HT-29 (cell line): ENCODE results near the gene RPL7A. TPM values are rescaled to one million over a fixed set of nuclear protein-coding genes. Genes with fewer than 3 reads are reported as not detected.

Source experiments
- DNase-seq: peaks from one replicate; pipeline ENCODE4 v3.0.0-alpha.2; 2015; ENCODE audit warnings: low spot score
- total RNA-seq: library from RNA; depleted of rRNA; stranded (reverse); fragments of >200 nt; shearing (Covaris generic); gene quantifications from 2 replicates; pipeline ENCODE4 v1.2.3, GENCODE V29; 2014

RPL7A gene
- total RNA-seq, 1 experiment from 2014 or later = 2,195 TPM

DNA sequence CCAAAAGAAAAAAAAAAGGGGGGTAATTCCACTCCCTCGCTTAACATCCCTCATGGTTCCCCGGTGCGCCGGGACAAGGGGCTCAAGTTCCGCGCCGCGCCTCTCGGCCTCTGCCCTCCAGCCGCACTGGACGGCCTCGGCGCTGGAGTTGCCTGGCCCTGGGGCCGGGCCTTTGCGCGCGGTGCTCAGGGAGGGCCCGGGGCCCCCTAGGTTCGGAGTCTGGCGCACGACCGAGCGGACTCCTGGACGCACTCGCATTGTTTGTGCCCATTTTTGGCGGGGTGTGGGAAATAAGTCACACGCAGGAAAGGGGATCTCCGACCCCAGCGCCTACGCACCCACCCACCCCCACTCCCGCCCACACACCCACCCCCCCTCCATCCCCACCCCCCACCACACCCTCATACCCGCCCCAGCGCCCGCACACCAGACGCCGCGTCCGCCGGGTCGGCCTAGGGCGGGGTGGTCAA, 468 bp upstream of the RPL7A start:
- peak; percentile 42 for DNase-seq

DNA sequence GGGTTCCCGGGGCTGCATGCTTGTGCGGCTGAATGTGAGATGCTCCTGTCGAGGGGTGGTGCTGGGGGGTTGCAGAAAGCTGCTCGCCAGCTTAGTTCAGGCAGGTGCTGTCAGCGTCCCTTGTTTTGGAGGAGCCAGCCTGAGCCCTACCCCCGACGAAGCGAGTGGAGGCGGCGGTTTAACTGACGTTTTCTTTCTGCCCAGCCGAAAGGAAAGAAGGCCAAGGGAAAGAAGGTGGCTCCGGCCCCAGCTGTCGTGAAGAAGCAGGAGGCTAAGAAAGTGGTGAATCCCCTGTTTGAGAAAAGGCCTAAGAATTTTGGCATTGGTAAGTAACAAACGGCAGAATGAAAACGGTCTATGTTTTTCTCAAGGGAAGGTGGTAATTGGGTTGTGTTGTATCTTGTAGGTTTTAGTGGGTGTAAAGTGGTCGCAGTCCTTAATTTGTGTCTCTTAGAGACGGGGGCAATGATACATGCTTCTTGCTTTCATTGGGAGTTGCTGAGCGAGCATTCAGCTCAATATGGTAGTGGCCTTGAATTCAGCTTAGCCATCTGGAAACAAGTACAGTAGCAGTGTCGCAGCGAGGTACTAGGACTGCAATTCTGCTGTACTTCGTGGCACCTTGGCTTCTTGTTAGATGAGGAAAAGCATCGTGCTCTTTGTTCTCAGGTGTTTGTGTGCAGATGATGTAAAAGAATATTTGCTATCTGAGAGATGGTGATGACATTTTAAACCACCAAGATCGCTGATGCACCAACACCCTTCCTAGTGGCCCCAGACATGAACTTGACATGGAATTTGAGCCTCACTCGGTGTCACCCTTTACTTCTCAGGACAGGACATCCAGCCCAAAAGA, 928 bp downstream of the RPL7A start:
- DNase-seq = no peak

- no peak for DNase-seq
Observed at GRCh38 chr9:133349965-133350616, 2.1 kb downstream of the RPL7A start.

GRCh38 chr9:133351526-133351907, 3.5 kb downstream of the RPL7A start:
- no peak for DNase-seq

DNA sequence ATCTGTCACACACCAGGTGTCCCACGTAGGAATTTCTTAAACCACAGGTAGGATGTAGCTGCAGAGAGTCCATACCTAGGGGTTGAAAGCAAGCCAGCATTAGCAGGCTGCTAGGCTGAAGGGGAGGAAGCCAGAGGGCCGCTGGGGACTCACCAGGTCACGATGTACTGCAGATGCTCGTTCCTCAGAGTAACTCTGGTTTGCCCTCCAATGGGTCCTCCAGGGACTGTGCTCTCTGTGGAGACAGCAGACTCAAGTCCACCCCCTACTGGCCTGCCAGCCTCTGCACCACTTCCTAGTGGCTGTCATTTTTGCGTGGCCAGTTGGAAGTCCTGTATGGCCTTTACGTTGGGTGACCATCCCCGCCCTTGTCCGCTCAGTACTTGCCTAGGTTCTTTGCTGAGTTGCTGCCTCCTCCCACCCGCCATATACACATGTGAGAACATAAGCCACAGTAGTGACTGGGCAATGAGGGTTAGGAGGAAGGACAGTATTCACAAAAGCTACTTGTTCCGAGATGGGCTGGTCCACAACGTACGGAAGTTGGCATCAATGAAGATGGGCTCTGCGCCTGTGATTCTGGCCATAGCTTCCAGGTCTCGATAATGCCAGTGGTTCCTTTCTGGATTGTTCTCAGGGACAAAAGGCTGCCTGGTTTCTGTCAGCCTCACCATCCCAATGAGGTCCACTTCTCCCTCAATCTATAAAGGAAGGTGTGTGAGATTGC, 4.1 kb downstream of the RPL7A start:
- DNase-seq = peak; percentile 78

GRCh38 chr9:133352635-133353340, 4.8 kb downstream of the RPL7A start:
- DNase-seq = no peak

DNA sequence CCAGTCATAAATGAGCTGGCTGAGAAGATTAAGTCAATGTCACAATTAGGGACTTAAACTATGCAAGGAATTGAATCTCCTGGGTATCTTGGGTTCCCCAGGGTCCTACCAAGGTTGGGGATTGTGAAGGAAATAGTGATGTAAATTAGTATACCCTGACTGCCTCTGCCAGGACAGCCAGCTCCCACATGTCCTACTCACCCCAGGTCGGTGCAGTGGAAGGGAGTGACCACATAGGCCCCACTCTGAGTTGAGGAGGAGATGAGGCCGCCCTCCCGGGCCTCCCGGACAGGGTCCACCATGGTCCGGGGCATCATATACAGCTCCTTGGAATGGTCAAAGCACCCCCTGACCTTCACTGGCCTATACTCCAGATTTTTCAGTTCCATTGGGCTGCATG, 5.5 kb downstream of the RPL7A start:
- DNase-seq = no peak

- no peak for DNase-seq
Observed at GRCh38 chr9:133354766-133355165, 6.7 kb downstream of the RPL7A start.

- DNase-seq = peak; percentile 52
Observed at GRCh38 chr9:133355881-133356357, 7.9 kb downstream of the RPL7A start.

- peak; percentile 81 for DNase-seq
Observed at GRCh38 chr9:133356391-133357091, 8.5 kb downstream of the RPL7A start, which contains the start of the genes SURF1 and SURF2. Gene SURF1, minus strand, starts transcription at chr9:133356487. Its CDS starts 34 bp downstream, at chr9:133356453. Gene SURF2, plus strand, starts transcription at chr9:133356550. Its CDS starts 43 bp downstream, at chr9:133356593.

DNA sequence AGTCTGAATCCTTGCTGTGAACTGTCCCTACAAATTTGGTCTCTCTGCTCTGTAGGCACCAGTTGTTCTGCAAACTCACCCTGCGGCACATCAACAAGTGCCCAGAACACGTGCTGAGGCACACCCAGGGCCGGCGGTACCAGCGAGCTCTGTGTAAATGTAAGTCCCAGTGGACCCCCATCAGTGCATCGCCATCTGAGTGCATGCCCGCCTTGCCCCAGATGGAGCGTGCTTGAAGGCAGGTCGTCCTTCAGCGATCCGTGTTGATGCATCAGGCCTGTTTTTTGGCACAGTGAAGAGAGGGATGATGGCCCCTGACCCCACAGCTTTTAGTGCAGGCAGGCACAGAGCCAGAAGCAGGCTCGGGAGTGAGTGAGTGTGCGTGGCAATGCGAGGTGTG, 9.6 kb downstream of the RPL7A start:
- no peak for DNase-seq

DNA sequence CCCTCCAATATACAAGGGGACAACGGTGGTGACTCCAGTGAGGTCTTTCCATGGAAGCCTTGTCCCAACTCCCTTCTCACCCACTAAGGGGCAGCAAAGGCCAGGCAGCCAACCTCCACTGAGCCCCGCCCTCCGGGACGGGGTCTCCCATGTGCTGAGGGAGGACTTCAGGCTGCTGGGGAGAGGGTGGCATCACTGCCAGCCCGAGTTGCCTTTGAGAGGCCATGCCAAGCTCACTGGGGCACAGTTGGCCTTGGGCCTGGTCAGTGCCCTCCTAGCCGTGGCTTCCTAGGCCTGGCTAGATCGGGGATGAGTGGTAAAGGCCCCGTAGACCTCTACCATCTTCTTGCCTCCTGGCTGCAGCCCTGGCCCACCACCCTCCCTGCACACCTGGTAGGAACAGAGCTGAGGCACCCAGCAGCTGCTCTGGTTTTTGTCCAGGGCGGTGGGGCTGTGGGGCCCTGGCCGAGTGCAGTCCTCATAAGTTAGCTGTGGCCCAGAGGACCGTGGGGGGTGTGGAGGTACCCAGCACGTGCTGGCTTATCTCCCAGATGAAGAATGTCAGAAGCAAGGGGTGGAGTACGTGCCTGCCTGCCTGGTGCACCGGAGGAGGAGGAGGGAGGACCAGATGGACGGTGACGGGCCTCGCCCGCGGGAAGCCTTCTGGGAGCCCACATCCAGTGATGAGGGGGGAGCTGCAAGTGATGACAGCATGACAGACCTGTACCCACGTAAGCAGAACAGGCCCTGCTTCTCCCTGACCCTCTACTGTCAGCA, 11.6 kb downstream of the RPL7A start:
- DNase-seq = no peak

- no peak for DNase-seq
Observed at GRCh38 chr9:133360400-133361393, 12.7 kb downstream of the RPL7A start.

- no peak for DNase-seq
Observed at GRCh38 chr9:133361507-133362092, 13.6 kb downstream of the RPL7A start.

GRCh38 chr9:133362359-133363044, 14.5 kb downstream of the RPL7A start:
- DNase-seq = no peak

- no peak for DNase-seq
Observed at GRCh38 chr9:133366435-133366834, 18.4 kb downstream of the RPL7A start.

DNA sequence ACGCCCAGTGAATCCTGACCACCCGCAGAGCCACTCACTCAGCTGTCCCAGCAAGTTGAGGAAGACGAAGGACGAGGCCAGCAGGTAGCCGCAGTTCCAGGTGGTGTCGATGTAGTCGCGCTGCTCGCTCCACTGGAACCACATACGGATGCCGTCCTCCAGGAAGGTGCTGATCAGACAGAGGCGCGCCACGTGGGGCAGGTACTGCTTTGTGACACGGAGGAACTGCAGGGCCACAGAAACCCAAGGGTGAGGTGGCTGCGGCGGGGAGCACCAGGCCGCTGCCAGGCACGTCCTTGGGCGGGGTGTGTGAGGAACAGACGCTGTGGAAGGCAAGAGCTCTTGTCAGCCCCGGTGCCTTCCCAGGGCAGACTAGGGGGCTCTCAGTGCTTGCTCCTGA, 19.2 kb downstream of the RPL7A start:
- no peak for DNase-seq

DNA sequence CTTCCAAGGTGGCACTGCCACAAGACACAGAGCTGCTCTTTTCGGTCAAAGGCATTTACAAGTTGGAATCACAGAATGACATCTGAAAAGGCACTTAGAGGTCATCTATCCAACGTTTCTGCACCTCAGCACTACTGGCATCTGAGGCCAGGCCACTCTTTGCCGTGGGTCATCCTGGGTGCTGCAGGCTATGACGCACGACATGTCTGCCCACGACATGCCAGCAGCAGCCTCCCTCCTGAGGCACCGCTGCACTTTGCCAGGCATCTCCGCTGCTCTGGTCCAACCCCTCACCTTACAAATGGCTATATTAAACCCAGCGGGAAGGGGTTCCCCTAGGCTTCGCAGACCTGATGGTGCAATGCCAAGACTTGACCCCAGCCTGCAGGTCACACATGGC, 19.8 kb downstream of the RPL7A start:
- DNase-seq = no peak
